DMS 273 (cell line): ENCODE measurements around the gene ARHGAP6.
"Not testable (repeated sequence)": the region's sequence is repeated elsewhere in the genome, so short reads cannot be mapped to it uniquely, and the experiment has no call there.

Experiments used
- DNase-seq: peaks from one replicate; lab custom pipeline; 2025; ENCODE audit not compliant: unreplicated experiment; lab: John Stamatoyannopoulos, UW

Gene ARHGAP6

GRCh38 chrX:11647138-11647537 is 18.6 kb downstream of the ARHGAP6 start:
- DNase-seq: no peak

DNA sequence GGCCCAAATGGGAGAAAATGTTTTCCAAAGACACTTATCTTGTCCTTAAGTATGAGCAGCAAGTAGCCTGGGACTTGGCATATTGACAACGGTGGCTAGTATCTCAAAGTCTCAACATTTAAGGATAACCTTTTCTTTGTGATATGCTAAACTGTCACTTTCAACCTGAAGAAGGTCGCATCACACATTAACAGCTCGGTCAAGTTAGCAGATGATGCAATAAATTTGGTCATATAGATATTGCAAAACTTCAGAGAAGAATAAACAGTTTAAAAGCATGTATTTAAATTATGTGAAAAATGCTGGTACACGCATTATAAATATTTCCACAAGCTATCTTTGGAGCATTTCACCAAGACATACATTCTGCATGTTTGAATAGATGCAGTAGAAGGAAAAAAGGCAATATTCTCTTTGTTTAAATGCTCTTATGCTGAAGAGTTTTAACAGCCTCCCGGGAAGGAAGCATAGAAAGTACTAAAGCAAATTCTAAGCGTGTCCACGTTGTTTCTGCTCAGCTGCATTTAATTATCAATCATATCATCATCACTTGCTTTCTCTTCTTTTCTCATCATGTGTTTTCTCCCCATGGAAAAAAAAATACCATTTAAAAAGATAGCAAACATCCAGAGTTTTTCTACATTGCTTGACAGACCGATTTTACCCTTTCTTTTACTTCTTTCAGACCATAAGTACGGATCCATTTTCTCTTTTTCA is 24.2 kb downstream of the ARHGAP6 start:
- DNase-seq: no peak

GRCh38 chrX:11640089-11640488 is 25.6 kb downstream of the ARHGAP6 start:
- no peak for DNase-seq

DNA sequence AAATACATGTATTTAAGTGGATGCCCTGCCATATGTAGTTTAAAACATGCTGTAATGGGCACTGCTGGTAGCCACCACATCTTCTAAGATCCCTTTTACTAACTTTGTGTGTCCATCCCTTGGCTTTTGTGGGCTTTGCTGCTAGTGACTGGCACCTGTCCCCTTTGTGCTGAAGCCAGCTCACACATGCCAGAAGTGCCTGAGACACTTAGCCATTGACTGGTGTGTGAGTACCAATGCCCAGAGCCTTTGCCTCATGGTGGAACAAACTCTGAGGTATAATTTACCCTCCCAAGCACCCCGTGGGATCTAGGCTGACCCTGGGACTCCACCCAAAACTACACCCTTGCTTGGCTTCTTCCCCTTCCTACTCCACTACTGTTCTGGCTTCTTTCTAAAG is 33.0 kb downstream of the ARHGAP6 start:
- DNase-seq: no peak

- peak; percentile 53 for DNase-seq
Measured at GRCh38 chrX:11629593-11630211, 36.0 kb downstream of the ARHGAP6 start.

GRCh38 chrX:11628399-11628798 is 37.3 kb downstream of the ARHGAP6 start:
- no peak for DNase-seq

DNA sequence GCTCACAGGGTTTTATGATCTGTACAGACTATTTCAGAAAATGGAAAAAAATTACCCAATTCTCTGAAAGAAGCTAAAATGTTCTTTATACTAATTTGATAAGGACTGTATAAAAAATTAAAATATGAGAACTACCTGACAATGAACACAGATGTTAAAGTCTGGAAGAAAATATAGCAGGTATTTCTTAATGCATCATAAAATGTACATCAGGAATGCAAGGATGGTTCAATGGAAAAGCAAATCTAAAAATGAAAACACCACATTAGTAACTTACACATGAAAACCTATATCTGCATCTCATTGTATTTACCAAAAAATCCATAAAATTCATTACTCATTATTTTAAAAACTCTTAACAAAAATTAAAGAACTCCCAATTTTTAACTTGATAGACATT is 39.4 kb downstream of the ARHGAP6 start:
- DNase-seq: no peak

GRCh38 chrX:11619441-11619840 is 46.3 kb downstream of the ARHGAP6 start:
- no peak for DNase-seq

- DNase-seq: not testable (repeated sequence)
Measured at GRCh38 chrX:11614253-11614652, 51.5 kb downstream of the ARHGAP6 start.

DNA sequence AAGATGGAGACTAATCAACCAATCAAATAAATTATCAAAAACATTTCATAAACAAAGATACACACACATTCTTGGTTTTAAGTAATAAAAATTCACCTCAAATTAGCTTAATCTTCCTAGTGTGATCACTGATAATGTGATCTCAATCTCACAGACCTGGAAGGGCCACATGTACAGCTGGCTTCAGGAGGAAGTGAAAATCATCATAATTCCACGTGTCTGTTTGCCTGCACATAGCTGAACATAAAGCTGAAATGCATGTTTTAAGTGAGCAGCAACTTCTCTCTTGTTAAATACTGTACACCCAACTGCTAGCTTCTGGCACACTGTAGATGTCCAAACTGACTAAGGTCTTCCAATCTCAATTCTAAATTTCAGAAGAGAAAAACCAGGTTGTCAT is 53.8 kb downstream of the ARHGAP6 start:
- DNase-seq: no peak

DNA sequence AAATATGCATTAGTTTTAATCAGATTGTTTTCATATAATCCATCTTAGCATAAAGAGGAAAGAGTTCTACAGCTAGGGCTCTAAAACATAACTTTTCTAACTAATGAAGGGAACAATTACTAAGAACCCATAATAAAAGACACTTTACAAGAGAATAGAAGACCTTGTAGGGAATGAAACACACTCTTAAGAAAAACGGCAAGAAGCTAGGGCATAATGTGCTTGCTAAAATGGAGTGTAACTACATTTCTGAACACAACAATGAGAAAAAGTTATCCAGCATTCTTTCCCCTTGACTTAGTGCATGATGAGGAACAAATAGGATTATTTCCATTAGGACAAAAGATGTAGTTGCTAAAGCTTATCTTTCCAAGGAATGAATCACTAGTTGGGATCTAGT is 54.6 kb downstream of the ARHGAP6 start:
- no peak for DNase-seq

- DNase-seq: no peak
Measured at GRCh38 chrX:11609109-11609508, 56.6 kb downstream of the ARHGAP6 start.

DNA sequence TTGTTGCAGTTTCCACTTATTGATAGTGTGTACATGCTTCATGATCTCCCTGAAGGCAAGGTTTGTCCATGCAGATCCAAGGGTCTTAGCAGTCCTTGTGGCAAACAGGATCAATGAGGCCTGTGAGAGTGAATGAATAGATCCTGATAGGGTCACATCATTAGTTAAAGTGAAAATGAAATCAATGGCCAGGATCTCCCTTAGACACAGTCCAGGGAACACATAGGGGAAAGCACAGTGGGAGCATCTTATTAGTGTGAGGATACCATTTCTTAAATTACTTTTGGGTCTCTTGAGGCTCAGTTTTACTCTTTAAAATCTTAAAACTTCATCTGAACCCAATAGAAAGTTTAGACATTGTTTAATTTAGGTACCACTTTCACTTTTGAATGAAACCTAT is 59.3 kb downstream of the ARHGAP6 start:
- DNase-seq: no peak

DNA sequence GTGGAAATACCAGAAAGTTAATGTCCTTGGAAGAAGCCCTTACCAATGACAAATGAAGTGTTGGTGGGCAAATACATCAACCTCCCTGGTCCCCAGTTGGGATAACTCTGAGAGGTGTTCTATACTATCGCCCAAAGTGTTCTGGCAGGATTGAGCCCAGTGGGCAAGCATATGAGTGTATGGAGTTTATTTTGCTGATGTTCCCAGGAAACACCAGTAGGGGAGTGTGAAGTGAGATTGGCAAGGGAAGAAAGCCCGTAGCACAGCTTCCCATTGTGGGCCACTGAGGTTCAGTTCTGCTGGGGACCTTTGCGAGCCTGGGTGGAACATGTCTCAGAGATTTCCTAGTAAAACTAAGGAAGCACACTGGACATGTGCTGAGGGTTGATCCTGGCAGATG is 65.1 kb downstream of the ARHGAP6 start:
- no peak for DNase-seq

- no peak for DNase-seq
Measured at GRCh38 chrX:11597479-11597878, 68.2 kb downstream of the ARHGAP6 start.

DNA sequence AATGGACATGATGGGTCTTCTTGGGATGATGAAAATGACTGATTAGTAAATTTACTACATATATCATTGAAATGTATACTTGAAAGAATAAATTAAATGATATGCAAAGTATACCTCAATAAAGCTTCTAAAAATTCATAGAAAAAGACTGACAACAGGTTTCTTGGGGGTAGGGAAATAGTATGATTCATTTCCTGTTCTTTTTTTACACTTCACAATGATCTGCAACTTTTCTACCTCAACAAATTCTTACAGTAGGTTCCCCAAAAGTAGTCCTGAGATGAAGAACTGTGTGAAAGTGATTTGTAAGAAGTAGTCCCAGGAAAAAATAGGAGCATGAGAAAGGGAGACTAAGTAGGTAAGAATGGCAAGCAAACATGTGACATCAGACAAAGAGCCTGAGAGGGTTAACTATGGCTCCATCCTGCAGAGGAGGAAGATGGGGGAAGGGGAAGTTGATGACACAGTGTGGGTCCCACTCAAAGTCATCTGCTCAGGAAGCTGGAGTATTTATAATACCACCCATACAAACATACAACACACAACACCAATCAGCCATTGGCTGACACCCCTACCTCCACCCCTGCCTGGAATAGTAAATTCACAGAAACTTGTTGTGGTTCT is 73.9 kb downstream of the ARHGAP6 start:
- no peak for DNase-seq

DNA sequence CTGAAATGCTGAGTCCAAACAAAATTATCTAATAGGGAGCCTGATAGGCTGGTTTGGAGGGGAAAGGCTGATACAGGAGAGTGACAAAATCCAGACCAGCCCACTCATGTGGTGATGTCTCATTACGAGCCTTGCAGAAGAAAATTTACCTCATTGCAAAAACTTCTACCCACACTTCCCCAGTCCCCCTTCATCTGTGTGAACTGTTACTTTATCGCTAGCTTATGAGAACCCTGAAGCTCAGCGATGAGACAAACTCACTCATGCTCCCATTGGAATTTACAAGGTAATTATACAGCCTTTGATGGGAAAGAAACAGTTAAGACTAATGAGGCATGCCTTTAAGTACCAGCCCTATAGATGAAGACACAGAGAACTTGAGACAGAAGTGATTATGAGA is 76.1 kb downstream of the ARHGAP6 start:
- DNase-seq: no peak

- no peak for DNase-seq
Measured at GRCh38 chrX:11588097-11588496, 77.6 kb downstream of the ARHGAP6 start.

DNA sequence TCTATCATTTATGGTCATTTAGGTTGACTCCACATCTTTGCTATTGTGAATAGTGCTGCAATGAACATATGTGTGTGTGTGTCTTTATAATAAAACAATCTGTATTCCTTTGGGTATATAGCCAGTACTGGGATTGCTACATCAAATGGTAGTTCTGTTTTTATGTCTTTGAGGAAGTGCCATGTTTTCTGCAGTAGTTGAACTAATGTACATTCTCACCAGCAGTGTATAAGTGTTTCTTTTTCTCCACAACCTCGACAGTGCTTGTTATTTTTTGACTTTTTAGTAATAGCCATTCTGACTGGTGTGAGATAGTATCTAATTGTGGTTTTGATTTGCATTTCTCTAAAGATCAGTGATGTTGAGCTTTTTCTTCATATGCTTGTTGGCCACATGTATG is 80.5 kb downstream of the ARHGAP6 start:
- DNase-seq: no peak

DNA sequence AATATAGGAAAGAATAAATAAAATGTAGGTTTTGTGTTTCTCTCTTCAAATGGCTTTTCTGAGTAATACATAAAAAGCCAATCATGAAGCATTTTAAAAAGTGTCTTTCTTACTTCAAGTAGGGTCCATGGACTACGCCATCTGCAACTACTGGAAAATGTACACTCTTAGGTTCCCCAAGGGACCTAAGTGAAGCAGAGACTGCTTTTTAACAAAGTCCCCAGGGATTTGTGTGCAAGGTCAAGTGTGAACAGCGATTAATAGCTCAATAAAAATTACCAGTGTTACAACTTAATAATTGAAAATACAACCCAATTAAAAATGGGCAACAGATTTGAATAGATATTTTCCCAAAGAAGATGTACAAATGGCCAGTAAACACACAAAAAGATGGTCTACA is 84.9 kb downstream of the ARHGAP6 start:
- DNase-seq: peak; percentile 13

DNA sequence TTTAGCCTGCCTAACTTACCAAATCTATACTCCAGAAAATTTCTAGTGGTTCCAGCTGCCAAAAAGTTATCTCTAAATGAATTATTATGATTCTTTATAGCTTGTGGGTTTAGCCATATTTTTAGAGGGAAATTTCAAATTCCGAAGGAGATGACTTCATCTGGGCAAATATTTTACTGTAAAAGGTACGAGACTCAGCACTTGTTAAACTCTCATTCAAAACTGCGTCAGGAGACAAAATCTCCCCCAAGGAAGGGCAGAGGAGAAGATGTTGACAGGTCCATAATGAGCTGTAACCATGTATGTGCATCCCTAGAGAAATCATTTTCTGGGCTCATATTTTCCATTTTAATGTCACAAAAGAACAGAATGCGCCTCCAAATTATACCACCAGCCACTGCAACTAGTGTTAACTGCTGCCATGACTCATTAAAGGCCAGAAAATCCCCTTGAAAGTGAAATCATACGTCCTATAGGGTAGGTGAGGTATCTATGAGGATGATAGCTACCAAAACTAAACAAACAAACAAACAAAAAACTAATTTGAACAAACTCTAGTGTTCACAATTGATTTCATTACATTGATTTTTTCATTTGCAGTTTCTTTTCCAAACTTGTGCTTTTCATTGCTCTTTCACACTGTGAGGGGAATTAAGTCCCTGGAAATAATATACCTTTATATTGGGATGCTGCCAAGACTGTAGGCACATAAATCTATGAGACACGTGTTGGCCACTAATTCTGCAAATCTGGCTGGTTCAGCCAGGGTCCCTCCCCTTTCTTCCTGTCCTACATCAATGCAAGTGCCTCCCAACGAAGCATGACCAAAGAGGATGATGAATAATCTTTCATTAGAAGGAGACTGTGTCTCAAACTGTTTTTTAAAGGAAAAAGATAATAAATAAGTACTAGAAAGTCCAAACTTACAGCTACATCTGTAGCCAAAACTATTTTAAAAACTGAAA is 85.8 kb downstream of the ARHGAP6 start:
- peak; percentile 54 for DNase-seq
